DMS 273 treated with DMSO at 0.1 percent for 48 hours (cell line): ENCODE data around the gene MBD3L5.
"Not testable (repeated sequence)": the region's sequence is repeated elsewhere in the genome, so short reads cannot be mapped to it uniquely, and the experiment has no call there.

Source experiments
- DNase-seq: peaks from one replicate; lab custom pipeline; 2025; lab: John Stamatoyannopoulos, UW

Gene MBD3L5

DNA sequence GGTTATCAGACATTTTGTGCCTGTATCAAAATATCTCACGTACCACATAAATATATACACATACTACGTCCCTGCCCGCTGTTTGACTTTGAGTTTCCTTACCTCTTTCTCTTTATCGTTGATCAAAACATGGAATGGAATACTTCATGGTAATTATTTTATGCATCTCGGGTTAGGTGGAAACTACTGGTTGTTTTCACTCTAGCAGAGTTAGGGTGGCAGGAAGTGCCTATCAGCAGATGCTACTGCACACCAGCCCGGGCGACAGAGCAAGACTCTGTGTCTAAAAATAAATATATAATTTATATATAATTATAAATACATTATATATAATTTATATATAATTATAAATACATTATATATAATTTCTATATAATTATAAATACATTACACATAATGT lies 22.5 kb downstream of the MBD3L5 start:
- DNase-seq, result not testable (repeated sequence)

- DNase-seq, result not testable (repeated sequence)
Observed at GRCh38 chr19:7054635-7055368, 24.4 kb downstream of the MBD3L5 start.

DNA sequence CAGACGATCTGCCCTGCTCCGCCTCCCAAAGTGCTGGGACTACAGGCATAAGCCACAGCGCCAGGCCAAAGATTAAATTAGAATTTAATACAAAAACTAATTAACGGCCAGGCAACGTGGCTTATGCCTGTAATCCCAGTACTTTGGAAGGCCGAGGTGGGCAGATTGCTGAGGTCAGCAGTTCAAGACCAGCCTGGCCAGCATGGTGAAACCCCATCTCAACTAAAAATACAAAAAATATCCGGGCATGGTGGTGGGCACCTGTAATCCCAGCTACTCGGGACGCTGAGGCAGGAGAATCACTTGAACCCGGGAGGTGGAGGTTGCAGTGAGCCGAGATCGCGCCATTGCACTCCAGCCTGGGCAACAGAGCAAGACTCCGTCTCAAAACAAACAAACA lies 25.3 kb downstream of the MBD3L5 start:
- DNase-seq, result not testable (repeated sequence)

DNA sequence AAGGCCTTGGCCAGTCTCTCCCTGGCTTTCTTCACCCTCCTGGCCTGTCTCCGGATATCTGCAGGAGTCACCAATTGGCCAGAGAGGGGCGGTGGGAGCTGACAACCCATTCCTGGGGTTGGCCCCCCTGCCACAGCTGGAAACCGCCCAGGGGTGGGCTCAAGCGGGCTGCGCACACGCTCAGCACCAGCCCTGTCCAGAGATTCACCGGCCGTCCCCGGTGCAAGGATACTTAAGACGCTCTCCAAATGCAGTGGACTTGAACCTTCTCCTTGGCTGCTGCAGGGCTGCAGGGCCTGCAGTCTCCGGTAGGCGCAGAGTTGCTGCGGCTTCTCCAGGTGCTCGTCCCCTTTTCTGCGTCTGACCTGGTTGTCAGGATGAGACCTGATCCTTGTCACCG lies 26.0 kb downstream of the MBD3L5 start:
- not testable (repeated sequence) for DNase-seq

DNA sequence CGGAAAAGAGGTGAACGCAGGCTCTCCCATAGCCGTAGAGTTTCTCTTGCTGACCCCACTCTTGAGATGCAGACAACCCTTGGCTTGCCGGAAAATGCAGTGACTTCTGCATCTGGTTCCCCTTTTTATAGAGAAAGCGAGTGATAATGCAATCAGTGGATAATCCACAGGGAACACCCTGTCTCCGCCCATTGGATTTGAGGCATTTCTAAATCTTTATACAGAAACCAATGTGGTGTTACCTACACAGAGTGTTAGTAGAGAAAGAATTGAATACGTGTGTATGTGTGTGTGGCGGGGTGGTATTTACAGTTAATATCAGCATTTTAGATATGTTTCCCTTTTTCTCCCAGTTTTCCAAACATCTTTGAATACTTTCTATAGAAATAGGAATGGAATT lies 28.2 kb downstream of the MBD3L5 start, which contains the start of gene MBD3L3:
MBD3L3 (minus strand) TSS at position 101 of the 400 bp plus-strand sequence; CDS start at position 30, 71 bp downstream.
- DNase-seq, result not testable (repeated sequence)

DNA sequence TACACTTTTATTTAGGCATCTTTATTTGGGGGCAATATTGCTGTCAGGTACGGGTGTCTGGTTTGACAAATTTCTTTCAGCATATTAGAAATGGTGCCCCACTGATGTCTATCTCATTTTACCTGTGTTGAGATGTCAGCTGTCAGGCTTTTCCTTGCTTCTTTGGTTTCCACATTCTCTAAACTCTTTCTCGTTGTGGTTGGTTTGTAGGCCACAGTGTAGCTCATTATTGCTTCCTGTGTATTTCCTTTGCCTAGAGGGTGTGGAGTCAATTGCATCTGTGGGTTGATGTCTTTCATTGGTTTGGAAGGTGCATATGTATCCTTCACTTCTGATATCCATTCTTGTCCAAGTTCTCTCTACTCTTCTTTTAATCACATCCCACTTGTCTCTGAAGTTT lies 29.6 kb downstream of the MBD3L5 start:
- DNase-seq, result not testable (repeated sequence)

DNA sequence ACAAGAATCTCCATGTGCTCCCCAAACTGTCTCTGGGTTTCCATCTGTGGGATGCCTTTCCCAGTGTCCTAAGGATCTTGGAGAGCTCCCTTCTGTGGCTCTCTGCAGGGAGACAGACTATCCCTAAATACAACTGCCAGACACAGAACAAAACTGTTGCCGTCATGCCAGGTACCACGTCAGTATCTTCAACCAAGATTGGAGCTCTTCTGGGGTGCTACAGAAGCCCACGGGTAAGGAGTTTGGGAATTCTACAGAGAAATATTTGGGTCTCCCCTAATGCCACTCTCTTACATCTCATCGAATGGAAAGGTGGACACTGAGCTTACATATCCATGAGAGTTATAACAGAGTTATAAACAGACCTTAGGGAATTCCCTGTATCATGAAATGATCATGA lies 33.0 kb downstream of the MBD3L5 start:
- DNase-seq, result no peak

- DNase-seq, result no peak
Observed at GRCh38 chr19:7063764-7064418, 33.5 kb downstream of the MBD3L5 start.

GRCh38 chr19:7067122-7067521 lies 36.7 kb downstream of the MBD3L5 start:
- DNase-seq, result peak; percentile 33

GRCh38 chr19:7067716-7068115 lies 37.3 kb downstream of the MBD3L5 start:
- DNase-seq, result no peak

DNA sequence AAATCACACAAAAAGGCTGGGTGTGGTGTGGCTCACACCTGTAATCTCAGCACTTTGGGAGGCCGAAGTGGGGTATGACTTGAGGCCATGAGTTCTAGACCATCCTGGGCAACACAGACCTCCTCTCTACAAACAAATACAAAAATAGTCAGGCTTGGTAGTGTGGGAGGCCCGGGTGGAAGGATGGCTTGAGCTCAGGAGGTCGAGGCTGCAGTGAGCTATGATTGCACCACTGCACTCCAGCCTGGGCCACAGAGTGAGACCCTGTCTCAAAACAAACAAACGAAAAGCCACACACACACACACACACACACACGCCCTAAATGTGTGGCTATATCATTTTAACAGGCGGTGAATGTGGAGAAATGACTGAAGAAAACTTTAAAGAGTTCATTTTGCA lies 38.2 kb downstream of the MBD3L5 start:
- DNase-seq, result no peak

GRCh38 chr19:7069042-7069903 lies 38.9 kb downstream of the MBD3L5 start, which contains the start of gene ZNF557:
ZNF557 (plus strand) TSS chr19:7069703; CDS start chr19:7075075, 5,372 bp downstream.
- peak; percentile 88 for DNase-seq

- no peak for DNase-seq
Observed at GRCh38 chr19:7069904-7070226, 39.5 kb downstream of the MBD3L5 start.

- no peak for DNase-seq
Observed at GRCh38 chr19:7072541-7072940, 42.2 kb downstream of the MBD3L5 start.

GRCh38 chr19:7074705-7075282 lies 44.4 kb downstream of the MBD3L5 start:
- no peak for DNase-seq

DNA sequence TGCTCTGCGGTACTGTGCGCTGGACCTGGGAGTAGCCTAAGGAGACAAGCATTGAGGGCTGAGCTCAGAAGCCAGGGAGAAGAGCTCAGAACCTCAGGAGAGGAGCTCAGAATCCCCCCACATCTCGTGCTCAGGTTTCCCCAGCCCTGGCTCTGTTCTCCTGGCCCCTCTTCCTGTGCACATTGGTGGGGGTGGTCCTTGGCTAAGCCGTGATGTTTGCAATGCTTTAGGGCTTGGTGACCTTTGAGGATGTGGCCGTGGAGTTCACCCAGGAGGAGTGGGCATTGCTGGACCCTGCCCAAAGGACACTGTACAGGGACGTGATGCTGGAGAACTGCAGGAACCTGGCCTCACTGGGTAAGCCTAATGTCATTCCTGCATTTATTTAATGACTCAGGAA lies 45.8 kb downstream of the MBD3L5 start:
- no peak for DNase-seq

GRCh38 chr19:7078008-7078407 lies 47.6 kb downstream of the MBD3L5 start:
- no peak for DNase-seq
